Keratinocyte (primary cell): ENCODE results near the gene NKX2-4. TPM values are rescaled to one million over a fixed set of nuclear protein-coding genes. Genes with fewer than 3 reads are reported as not detected.

Experiments
- DNase-seq: peaks from one replicate; pipeline ENCODE4 v3.0.0-alpha.2; 2011; ENCODE audit warnings: low read depth, missing footprints, low spot score
- FAIRE-seq: peaks from 2 replicates; lab custom pipeline; 2011; peaks lifted over from hg19 to GRCh38; lab: Jason Lieb, UNC
- H2AFZ ChIP-seq: 2 replicates; pipeline ENCODE4 v1.6.0; 2012; ENCODE audit warnings: low read length, control low read depth, inconsistent platforms; ENCODE audit not compliant: control insufficient read depth
- H3K27ac ChIP-seq: 2 replicates; pipeline ENCODE4 v1.5.1; 2011; ENCODE audit warnings: low read length; ENCODE audit not compliant: control insufficient read depth, insufficient read depth
- H3K27me3 ChIP-seq: 3 replicates; pipeline ENCODE4 v1.6.0; 2011; ENCODE audit warnings: low read length; ENCODE audit not compliant: control insufficient read depth, insufficient read depth; ENCODE audit errors: extremely low read depth
- H3K36me3 ChIP-seq, 2 experiments: 2 replicates in 1 of 2; 3 replicates in 1 of 2; pipeline ENCODE4 v1.5.1; 2011; ENCODE audit warnings: low read length in 2 of 2, mild to moderate bottlenecking in 1 of 2; ENCODE audit not compliant: control insufficient read depth in 2 of 2, insufficient read depth in 2 of 2; ENCODE audit errors: extremely low read depth in 1 of 2
- H3K4me1 ChIP-seq: 3 replicates; pipeline ENCODE4 v1.5.1; 2011; ENCODE audit warnings: low read length; ENCODE audit not compliant: control insufficient read depth, insufficient read depth; ENCODE audit errors: extremely low read depth
- H3K4me2 ChIP-seq: 3 replicates; pipeline ENCODE4 v1.6.0; 2011; ENCODE audit warnings: low read depth, low read length; ENCODE audit not compliant: control insufficient read depth, insufficient read depth; ENCODE audit errors: extremely low read depth
- H3K4me3 ChIP-seq, 3 experiments: fragments of 200-600 bp in 1 of 3; sonication (generic) in 1 of 3; 2 replicates in 2 of 3; 3 replicates in 1 of 3; pipeline ENCODE4 v1.5.1; 2011 to 2016; ENCODE audit warnings: low read length in 3 of 3, mild to moderate bottlenecking in 3 of 3, control low read depth in 2 of 3, inconsistent platforms in 1 of 3, low read depth in 1 of 3, mixed read lengths in 1 of 3, mixed run types in 1 of 3, moderate library complexity in 1 of 3; ENCODE audit not compliant: control insufficient read depth in 2 of 3, insufficient read depth in 2 of 3; ENCODE audit errors: extremely low read depth in 1 of 3
- H3K79me2 ChIP-seq: 2 replicates; pipeline ENCODE4 v1.6.0; 2012; ENCODE audit warnings: low read length; ENCODE audit not compliant: control insufficient read depth, insufficient read depth
- H3K9ac ChIP-seq: 3 replicates; pipeline ENCODE4 v1.6.0; 2011; ENCODE audit warnings: low read length; ENCODE audit not compliant: control insufficient read depth, insufficient read depth; ENCODE audit errors: extremely low read depth
- H3K9me1 ChIP-seq: 3 replicates; pipeline ENCODE4 v1.6.0; 2011; ENCODE audit warnings: low read length; ENCODE audit not compliant: control insufficient read depth, insufficient read depth; ENCODE audit errors: extremely low read depth
- H3K9me3 ChIP-seq: 2 replicates; pipeline ENCODE4 v1.5.1; 2012; ENCODE audit warnings: low read depth, low read length; ENCODE audit not compliant: control insufficient read depth
- H4K20me1 ChIP-seq: 3 replicates; pipeline ENCODE4 v1.6.0; 2011; ENCODE audit warnings: low read length; ENCODE audit not compliant: control insufficient read depth, insufficient read depth; ENCODE audit errors: extremely low read depth
- EZH2 ChIP-seq: IDR thresholded peaks from one replicate; pipeline ENCODE4 v1.6.1; 2012; ENCODE audit warnings: inconsistent platforms, mild to moderate bottlenecking, low read length, moderate library complexity
- dilution Hi-C: fragments of 300-500 bp; cut with MboI; formaldehyde crosslinking; loops from one replicate; pipeline ENCODE4 v1.7.0; 2020; ENCODE audit warnings: low sequenced_read_pairs; ENCODE audit not compliant: extremely low pct_ligation_motif_present
- polyA minus RNA-seq, 3 experiments: library from RNA; depleted of rRNA, polyadenylated mRNA; stranded (reverse); fragments of >200 nt; gene quantifications; 1 replicate in 1 of 3; 2 replicates in 1 of 3; 3 replicates in 1 of 3; pipeline ENCODE4 v1.2.3, GENCODE V29; 2011
- polyA plus RNA-seq, 5 experiments: library from polyadenylated mRNA; depleted of rRNA in 3 of 5; stranded (reverse) in 3 of 5; stranded (forward) in 1 of 5; unstranded in 1 of 5; fragments of >200 nt; gene quantifications; 1 replicate in 1 of 5; 2 replicates in 3 of 5; 3 replicates in 1 of 5; pipeline versions ENCODE4 v1.2.1 to v1.2.3, GENCODE V29; 2011 to 2012; ENCODE audit warnings: missing spikeins in 2 of 5, low read depth in 1 of 5, low replicate concordance in 1 of 5
- TF ChIP-seq, protein P1 (sequence below), 3 experiments: IDR thresholded peaks in 1 of 3; conservative IDR thresholded peaks in 1 of 3; optimal IDR thresholded peaks in 1 of 3; 2 replicates in 2 of 3; 3 replicates in 1 of 3; pipeline versions ENCODE3 to v1.5.1; 2011; ENCODE audit warnings: low read length in 3 of 3, mild to moderate bottlenecking in 3 of 3, moderate library complexity in 2 of 3, control low read depth in 1 of 3, inconsistent platforms in 1 of 3; ENCODE audit not compliant: insufficient read depth in 2 of 3; ENCODE audit errors: extremely low read depth in 1 of 3

Gene NKX2-4
- polyA plus RNA-seq (not detected in 3 replicates), polyA minus RNA-seq (not detected in 3 replicates)
- not detected for polyA plus RNA-seq (2011; ENCODE audit: low read depth)
- polyA plus RNA-seq (2011; cell fraction: cytosol; rRNA removed) = not detected in 2 replicates
- polyA plus RNA-seq (2011; cell fraction: nucleus; rRNA removed) = not detected in 2 replicates
- polyA plus RNA-seq (2012; ENCODE audit: low replicate concordance) = not detected in 2 replicates
- polyA minus RNA-seq (2011; cell fraction: cytosol; rRNA and poly(A)+ RNA removed) = not detected
- polyA minus RNA-seq (2011; cell fraction: nucleus; rRNA and poly(A)+ RNA removed) = not detected in 2 replicates

DNA sequence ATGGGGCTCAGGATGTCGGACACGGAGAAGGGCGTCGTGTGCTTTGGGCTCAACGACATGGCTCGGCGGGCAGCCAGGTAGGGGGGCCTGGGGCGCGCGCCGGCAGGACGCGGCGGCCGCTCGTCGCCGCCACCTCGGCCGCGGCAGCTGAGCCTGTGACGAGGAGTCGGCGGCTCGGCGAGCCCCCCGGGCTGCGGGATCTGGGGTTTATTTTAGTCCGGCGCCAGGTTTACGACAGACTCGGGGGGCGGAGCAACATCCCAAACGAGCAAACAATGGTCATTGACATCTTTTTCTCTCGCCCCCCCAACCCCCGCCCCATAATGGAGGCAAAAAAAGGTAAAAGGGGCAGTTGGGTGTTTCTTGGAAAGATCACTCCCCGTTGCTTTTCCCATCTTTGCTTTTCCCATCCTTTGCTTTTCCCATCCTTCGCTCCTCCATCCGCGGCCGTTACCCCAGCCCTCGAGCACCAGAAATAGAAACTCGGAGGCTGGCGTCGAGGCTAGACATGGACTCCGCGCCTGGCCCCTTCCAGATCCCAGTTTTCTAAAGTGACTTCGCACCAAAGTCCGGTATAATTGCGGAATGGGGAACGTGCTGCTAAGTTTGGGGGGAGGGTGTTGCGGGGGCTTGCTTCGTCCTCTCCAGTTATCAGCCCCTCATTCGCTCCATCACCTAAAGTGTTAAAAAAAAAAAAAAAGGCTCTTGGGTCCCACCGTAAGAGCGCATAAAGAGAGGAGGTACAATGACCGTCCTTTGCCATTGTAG is at the start of gene NKX2-4:
Gene NKX2-4 (minus strand): TSS at position 186 of the 768 bp plus-strand sequence. CDS start 127 bp downstream, at position 59.
- Histone ChIP-seq H3K9ac (no peak within 1 kb of the TSS), H3K4me2 (peak within 1 kb of the TSS; percentile 5), H3K36me3 (no peaks in the 10 kb centered on the region), H3K27me3 (peaks cover 80% of the 10 kb centered on the region), H2AFZ (no peak within 1 kb of the TSS), H3K4me3 (no peak within 1 kb of the TSS), H3K9me3 (no peaks in the 10 kb centered on the region), H4K20me1 (no peaks in the 10 kb centered on the region), H3K4me1 (no peaks in the 10 kb centered on the region), H3K79me2 (no peaks in the 10 kb centered on the region), H3K9me1 (no peaks in the 10 kb centered on the region), H3K27ac (no peak within 1 kb of the TSS)
- peak; percentile 97 for TF ChIP-seq EZH2
- TF ChIP-seq, protein P1, sequence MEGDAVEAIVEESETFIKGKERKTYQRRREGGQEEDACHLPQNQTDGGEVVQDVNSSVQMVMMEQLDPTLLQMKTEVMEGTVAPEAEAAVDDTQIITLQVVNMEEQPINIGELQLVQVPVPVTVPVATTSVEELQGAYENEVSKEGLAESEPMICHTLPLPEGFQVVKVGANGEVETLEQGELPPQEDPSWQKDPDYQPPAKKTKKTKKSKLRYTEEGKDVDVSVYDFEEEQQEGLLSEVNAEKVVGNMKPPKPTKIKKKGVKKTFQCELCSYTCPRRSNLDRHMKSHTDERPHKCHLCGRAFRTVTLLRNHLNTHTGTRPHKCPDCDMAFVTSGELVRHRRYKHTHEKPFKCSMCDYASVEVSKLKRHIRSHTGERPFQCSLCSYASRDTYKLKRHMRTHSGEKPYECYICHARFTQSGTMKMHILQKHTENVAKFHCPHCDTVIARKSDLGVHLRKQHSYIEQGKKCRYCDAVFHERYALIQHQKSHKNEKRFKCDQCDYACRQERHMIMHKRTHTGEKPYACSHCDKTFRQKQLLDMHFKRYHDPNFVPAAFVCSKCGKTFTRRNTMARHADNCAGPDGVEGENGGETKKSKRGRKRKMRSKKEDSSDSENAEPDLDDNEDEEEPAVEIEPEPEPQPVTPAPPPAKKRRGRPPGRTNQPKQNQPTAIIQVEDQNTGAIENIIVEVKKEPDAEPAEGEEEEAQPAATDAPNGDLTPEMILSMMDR (optimal IDR thresholded peaks at IDR 0.05 in 1 of 3, IDR thresholded peaks at IDR 0.05 in 1 of 3, conservative IDR thresholded peaks at IDR 0.05 in 1 of 3; ENCODE audit: extremely low read depth in 1 of 3, insufficient read depth in 2 of 3, low read length in 3 of 3) = no peak
- dilution Hi-C loops = no loop called here
- no peak for FAIRE-seq
- DNase-seq = no peak

DNA sequence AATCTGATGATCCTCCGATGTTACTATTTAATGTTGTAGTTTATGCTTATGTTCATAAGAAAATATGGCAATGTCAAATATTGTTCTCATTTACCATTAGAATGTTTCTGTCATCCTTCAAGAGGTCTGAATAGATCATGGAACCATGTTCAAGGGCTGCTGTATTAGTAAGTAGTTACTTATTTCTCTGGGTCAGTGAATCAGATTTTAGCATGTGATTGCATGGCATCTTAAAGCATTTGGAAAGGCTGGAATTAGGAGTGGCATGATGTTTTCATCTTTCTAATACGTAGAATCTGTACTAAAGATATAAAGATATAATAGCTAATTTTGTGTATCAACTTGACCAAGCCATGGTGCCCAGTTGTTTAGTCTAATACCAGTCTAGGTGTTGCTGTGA is 40.5 kb upstream of the NKX2-4 start:
- Histone ChIP-seq H3K9me1 (no peaks in the 10 kb centered on the region), H3K4me1 (peaks cover 17% of the 10 kb centered on the region), H3K4me3 (no peak overlapping the region), H3K79me2 (no peaks in the 10 kb centered on the region), H3K9me3 (no peaks in the 10 kb centered on the region), H3K36me3 (no peaks in the 10 kb centered on the region), H3K4me2 (no peak overlapping the region), H3K27ac (no peak overlapping the region), H3K27me3 (no peaks in the 10 kb centered on the region), H4K20me1 (no peaks in the 10 kb centered on the region), H3K9ac (no peak overlapping the region), H2AFZ (no peak overlapping the region)
- DNase-seq (no peak), FAIRE-seq (no peak)
- dilution Hi-C loops = no loop called here
- TF ChIP-seq EZH2 = no peak
- TF ChIP-seq, protein P1 (optimal IDR thresholded peaks at IDR 0.05 in 1 of 3, IDR thresholded peaks at IDR 0.05 in 1 of 3, conservative IDR thresholded peaks at IDR 0.05 in 1 of 3; ENCODE audit: extremely low read depth in 1 of 3, insufficient read depth in 2 of 3, low read length in 3 of 3) = no peak
